Measurements from ENCODE around the gene NUP54. TPM values are rescaled to one million over a fixed set of nuclear protein-coding genes. Genes with fewer than 3 reads are reported as not detected.

The NUP54 gene
- 49.4 and 56.6 TPM in 2 replicates for total RNA-seq (2012; rRNA removed)

- Histone ChIP-seq H3K4me1 (ENCODE audit: control insufficient read depth, insufficient read depth, low read length) (peaks cover 18% of the 10 kb centered on the region), H3K4me3 (ENCODE audit: low read length) (peak within 1 kb of the TSS; percentile 87), H3K4me2 (ENCODE audit: low read length) (peak within 1 kb of the TSS; percentile 78), H3K9ac (ENCODE audit: low read depth, low read length) (peak within 1 kb of the TSS; percentile 82), H3K36me3 (ENCODE audit: insufficient read depth, low read length) (peaks cover 9% of the 10 kb centered on the region), H3K9me3 (replicated peaks; ENCODE audit: low read length) (no peaks in the 10 kb centered on the region), H3K27me3 (ENCODE audit: control insufficient read depth, insufficient read depth, low read length) (no peaks in the 10 kb centered on the region)
Measured at GRCh38 chr4:76148142-76148865, at the start of gene NUP54. TSS of gene NUP54 (minus strand) at chr4:76148397. CDS start at chr4:76148374, 23 bp downstream.

- Histone ChIP-seq H3K4me2 (ENCODE audit: low read length) (peak overlapping the region; percentile 79), H3K9ac (ENCODE audit: low read depth, low read length) (peak overlapping the region; percentile 52), H3K36me3 (ENCODE audit: insufficient read depth, low read length) (peaks cover 34% of the 10 kb centered on the region), H3K9me3 (replicated peaks; ENCODE audit: low read length) (no peaks in the 10 kb centered on the region), H3K27me3 (ENCODE audit: control insufficient read depth, insufficient read depth, low read length) (no peaks in the 10 kb centered on the region), H3K4me1 (ENCODE audit: control insufficient read depth, insufficient read depth, low read length) (peaks cover 82% of the 10 kb centered on the region), H3K4me3 (ENCODE audit: low read length) (peak overlapping the region; percentile 54)
Measured at GRCh38 chr4:76197031-76197743, 49.0 kb upstream of the NUP54 start.

GRCh38 chr4:76196376-76196775, 48.2 kb upstream of the NUP54 start:
- peaks cover 79% of the 10 kb centered on the region for H3K4me1 ChIP-seq (ENCODE audit: control insufficient read depth, insufficient read depth, low read length)

GRCh38 chr4:76195326-76195725, 47.1 kb upstream of the NUP54 start:
- H3K4me1 ChIP-seq (ENCODE audit: control insufficient read depth, insufficient read depth, low read length) = peaks cover 68% of the 10 kb centered on the region
- no peak overlapping the region for H3K4me2 ChIP-seq (ENCODE audit: low read length)
- H3K36me3 ChIP-seq (ENCODE audit: insufficient read depth, low read length) = peaks cover 45% of the 10 kb centered on the region
- H3K4me3 ChIP-seq (ENCODE audit: low read length) = no peak overlapping the region
- no peaks in the 10 kb centered on the region for H3K9me3 ChIP-seq (replicated peaks; ENCODE audit: low read length)
- no peak overlapping the region for H3K9ac ChIP-seq (ENCODE audit: low read depth, low read length)
- no peaks in the 10 kb centered on the region for H3K27me3 ChIP-seq (ENCODE audit: control insufficient read depth, insufficient read depth, low read length)

More at GRCh38 chr4:76196376-76196775, 48.2 kb upstream of the NUP54 start:
- no peaks in the 10 kb centered on the region for H3K27me3 ChIP-seq (ENCODE audit: control insufficient read depth, insufficient read depth, low read length)
- H3K36me3 ChIP-seq (ENCODE audit: insufficient read depth, low read length) = peaks cover 39% of the 10 kb centered on the region
- no peak overlapping the region for H3K4me3 ChIP-seq (ENCODE audit: low read length)
- H3K9me3 ChIP-seq (replicated peaks; ENCODE audit: low read length) = no peaks in the 10 kb centered on the region
- peak overlapping the region; percentile 79 for H3K4me2 ChIP-seq (ENCODE audit: low read length)
- H3K9ac ChIP-seq (ENCODE audit: low read depth, low read length) = peak overlapping the region; percentile 52

GRCh38 chr4:76194325-76194724, 46.1 kb upstream of the NUP54 start:
- Histone ChIP-seq H3K27me3 (ENCODE audit: control insufficient read depth, insufficient read depth, low read length) (no peaks in the 10 kb centered on the region), H3K4me3 (ENCODE audit: low read length) (peak overlapping the region; percentile 40), H3K9me3 (replicated peaks; ENCODE audit: low read length) (no peaks in the 10 kb centered on the region), H3K36me3 (ENCODE audit: insufficient read depth, low read length) (peaks cover 45% of the 10 kb centered on the region), H3K9ac (ENCODE audit: low read depth, low read length) (peak overlapping the region; percentile 65), H3K4me2 (ENCODE audit: low read length) (peak overlapping the region; percentile 66), H3K4me1 (ENCODE audit: control insufficient read depth, insufficient read depth, low read length) (peaks cover 58% of the 10 kb centered on the region)

- no peak overlapping the region for H3K9ac ChIP-seq (ENCODE audit: low read depth, low read length)
- no peak overlapping the region for H3K4me3 ChIP-seq (ENCODE audit: low read length)
- no peak overlapping the region for H3K4me2 ChIP-seq (ENCODE audit: low read length)
- H3K27me3 ChIP-seq (ENCODE audit: control insufficient read depth, insufficient read depth, low read length) = no peaks in the 10 kb centered on the region
- no peaks in the 10 kb centered on the region for H3K9me3 ChIP-seq (replicated peaks; ENCODE audit: low read length)
- H3K4me1 ChIP-seq (ENCODE audit: control insufficient read depth, insufficient read depth, low read length) = peaks cover 37% of the 10 kb centered on the region
- H3K36me3 ChIP-seq (ENCODE audit: insufficient read depth, low read length) = peaks cover 45% of the 10 kb centered on the region
Measured at GRCh38 chr4:76192236-76192635, 44.0 kb upstream of the NUP54 start.

GRCh38 chr4:76188557-76188956, 40.4 kb upstream of the NUP54 start:
- peaks cover 34% of the 10 kb centered on the region for H3K36me3 ChIP-seq (ENCODE audit: insufficient read depth, low read length)

GRCh38 chr4:76188149-76188548, 40.0 kb upstream of the NUP54 start:
- H3K4me1 ChIP-seq (ENCODE audit: control insufficient read depth, insufficient read depth, low read length) = no peaks in the 10 kb centered on the region
- H3K36me3 ChIP-seq (ENCODE audit: insufficient read depth, low read length) = peaks cover 30% of the 10 kb centered on the region
- H3K27me3 ChIP-seq (ENCODE audit: control insufficient read depth, insufficient read depth, low read length) = no peaks in the 10 kb centered on the region
- no peaks in the 10 kb centered on the region for H3K9me3 ChIP-seq (replicated peaks; ENCODE audit: low read length)
- no peak overlapping the region for H3K4me3 ChIP-seq (ENCODE audit: low read length)
- H3K9ac ChIP-seq (ENCODE audit: low read depth, low read length) = no peak overlapping the region
- H3K4me2 ChIP-seq (ENCODE audit: low read length) = no peak overlapping the region

More at GRCh38 chr4:76188557-76188956, 40.4 kb upstream of the NUP54 start:
- H3K27me3 ChIP-seq (ENCODE audit: control insufficient read depth, insufficient read depth, low read length) = no peaks in the 10 kb centered on the region
- no peak overlapping the region for H3K4me3 ChIP-seq (ENCODE audit: low read length)
- H3K9ac ChIP-seq (ENCODE audit: low read depth, low read length) = no peak overlapping the region
- no peaks in the 10 kb centered on the region for H3K9me3 ChIP-seq (replicated peaks; ENCODE audit: low read length)
- H3K4me1 ChIP-seq (ENCODE audit: control insufficient read depth, insufficient read depth, low read length) = peaks cover 2% of the 10 kb centered on the region
- H3K4me2 ChIP-seq (ENCODE audit: low read length) = no peak overlapping the region

GRCh38 chr4:76187152-76187551, 39.0 kb upstream of the NUP54 start:
- no peak overlapping the region for H3K4me2 ChIP-seq (ENCODE audit: low read length)
- no peak overlapping the region for H3K4me3 ChIP-seq (ENCODE audit: low read length)
- H3K9ac ChIP-seq (ENCODE audit: low read depth, low read length) = no peak overlapping the region
- H3K9me3 ChIP-seq (replicated peaks; ENCODE audit: low read length) = no peaks in the 10 kb centered on the region
- H3K36me3 ChIP-seq (ENCODE audit: insufficient read depth, low read length) = peaks cover 20% of the 10 kb centered on the region
- H3K4me1 ChIP-seq (ENCODE audit: control insufficient read depth, insufficient read depth, low read length) = no peaks in the 10 kb centered on the region
- no peaks in the 10 kb centered on the region for H3K27me3 ChIP-seq (ENCODE audit: control insufficient read depth, insufficient read depth, low read length)

GRCh38 chr4:76182463-76182862, 34.3 kb upstream of the NUP54 start:
- H3K27me3 ChIP-seq (ENCODE audit: control insufficient read depth, insufficient read depth, low read length) = no peaks in the 10 kb centered on the region
- peaks cover 23% of the 10 kb centered on the region for H3K36me3 ChIP-seq (ENCODE audit: insufficient read depth, low read length)

GRCh38 chr4:76179398-76180318, 31.5 kb upstream of the NUP54 start:
- H3K4me1 ChIP-seq (ENCODE audit: control insufficient read depth, insufficient read depth, low read length) = peaks cover 10% of the 10 kb centered on the region
- no peaks in the 10 kb centered on the region for H3K27me3 ChIP-seq (ENCODE audit: control insufficient read depth, insufficient read depth, low read length)
- H3K9me3 ChIP-seq (replicated peaks; ENCODE audit: low read length) = no peaks in the 10 kb centered on the region
- peaks cover 32% of the 10 kb centered on the region for H3K36me3 ChIP-seq (ENCODE audit: insufficient read depth, low read length)
- H3K9ac ChIP-seq (ENCODE audit: low read depth, low read length) = no peak overlapping the region
- no peak overlapping the region for H3K4me2 ChIP-seq (ENCODE audit: low read length)
- no peak overlapping the region for H3K4me3 ChIP-seq (ENCODE audit: low read length)

More at GRCh38 chr4:76182463-76182862, 34.3 kb upstream of the NUP54 start:
- H3K9me3 ChIP-seq (replicated peaks; ENCODE audit: low read length) = no peaks in the 10 kb centered on the region
- H3K4me1 ChIP-seq (ENCODE audit: control insufficient read depth, insufficient read depth, low read length) = peaks cover 10% of the 10 kb centered on the region
- no peak overlapping the region for H3K4me2 ChIP-seq (ENCODE audit: low read length)
- H3K4me3 ChIP-seq (ENCODE audit: low read length) = no peak overlapping the region
- no peak overlapping the region for H3K9ac ChIP-seq (ENCODE audit: low read depth, low read length)

All from skeletal muscle satellite cell (primary cell).